AG04449 (cell line): Measurements from ENCODE around the gene ABCA7.

ENCODE experiments used
- CTCF ChIA-PET: fragments of 350-600 bp; formaldehyde crosslinking; extraction: SDS; loops from one replicate; lab custom pipeline; 2021; ENCODE audit warnings: antibody characterized with exemption; lab: Yijun Ruan, JAX
- POLR2A ChIA-PET: fragments of 400-600, 350-600 bp; formaldehyde crosslinking; extraction: SDS; loops from one replicate; lab custom pipeline; 2020; ENCODE audit warnings: antibody characterized with exemption, inconsistent platforms; lab: Yijun Ruan, JAX
- DNase-seq: peaks from one replicate; pipeline ENCODE4 v3.0.0-alpha.2; 2010; ENCODE audit warnings: low read depth, low spot score
- H3K4me3 ChIP-seq: 2 replicates; pipeline ENCODE4 v1.5.1; 2011; ENCODE audit warnings: low read depth, mild to moderate bottlenecking, control low read depth, low read length
- CTCF ChIP-seq: IDR thresholded peaks from one replicate; pipeline ENCODE4 v1.5.1; 2011; ENCODE audit warnings: mild to moderate bottlenecking, moderate library complexity, low read length, control low read depth, inconsistent platforms; ENCODE audit not compliant: insufficient read depth; ENCODE audit errors: missing control alignments

ABCA7 gene

GRCh38 chr19:1097810-1098176 lies 57.9 kb downstream of the ABCA7 start:
- POLR2A ChIA-PET: no interaction called here

GRCh38 chr19:1098177-1099051 lies 58.5 kb downstream of the ABCA7 start:
- no peak for TF ChIP-seq CTCF
- ChIA-PET CTCF (interaction anchor here (1.5 to 1.7 kb wide), 3 partner anchors 15 to 145 kb away, joined by 5 to 6 read pairs (median 5); no protein-coding TSS in a partner anchor), POLR2A (no interaction called here)
- DNase-seq: no peak
- no peak overlapping the region for H3K4me3 ChIP-seq

More at GRCh38 chr19:1097810-1098176, 57.9 kb downstream of the ABCA7 start:
- CTCF ChIA-PET: interaction anchor here (1.5 to 1.7 kb wide), 3 partner anchors 16 to 146 kb away, joined by 5 to 6 read pairs (median 5); no protein-coding TSS in a partner anchor
- DNase-seq: no peak
- H3K4me3 ChIP-seq: no peak overlapping the region
- TF ChIP-seq CTCF: no peak

- no peak for DNase-seq
Measured at GRCh38 chr19:1101337-1101698, 61.4 kb downstream of the ABCA7 start.

GRCh38 chr19:1102407-1103131 lies 62.7 kb downstream of the ABCA7 start:
- DNase-seq: peak; percentile 98
- peak overlapping the region; percentile 32 for H3K4me3 ChIP-seq
- TF ChIP-seq CTCF: no peak
- ChIA-PET POLR2A (interaction anchor here (0.6 to 3.4 kb wide), 9 partner anchors 9 to 167 kb away, joined by 3 to 41 read pairs (median 3); partner anchors contain the start of genes CBARP, CIRBP and CNN2), CTCF (interaction anchor here (0.7 to 4.4 kb wide), 5 partner anchors 10 to 139 kb away, joined by 3 to 30 read pairs (median 3); partner anchors contain the start of gene ATP5F1D)

More at GRCh38 chr19:1101337-1101698, 61.4 kb downstream of the ABCA7 start:
- no peak for TF ChIP-seq CTCF
- ChIA-PET POLR2A (interaction anchor here (1.0 to 1.1 kb wide), 2 partner anchors 75 to 168 kb away, joined by 3 to 4 read pairs; partner anchors contain the start of genes CIRBP and CNN2), CTCF (interaction anchor here (1.0 to 4.4 kb wide), 6 partner anchors 12 to 143 kb away, joined by 3 to 30 read pairs (median 4); partner anchors contain the start of gene ATP5F1D)
- no peak overlapping the region for H3K4me3 ChIP-seq

GRCh38 chr19:1103132-1103707 lies 63.3 kb downstream of the ABCA7 start:
- POLR2A ChIA-PET: interaction anchor here (0.6 to 3.4 kb wide), 7 partner anchors 10 to 166 kb away, joined by 3 to 41 read pairs (median 3); partner anchors contain the start of genes CIRBP and CNN2

More at GRCh38 chr19:1103132-1103707, 63.3 kb downstream of the ABCA7 start:
- TF ChIP-seq CTCF: no peak
- DNase-seq: no peak
- H3K4me3 ChIP-seq: peak overlapping the region; percentile 43
- CTCF ChIA-PET: interaction anchor here (0.7 to 4.4 kb wide), 4 partner anchors 10 to 138 kb away, joined by 3 to 30 read pairs (median 7); partner anchors contain the start of gene ATP5F1D
